Stimulated activated CD8-positive, alpha-beta memory T cell treated with anti-CD3 and anti-CD28 coated beads, Interleukin-7, amount 100 ng/mL, for 48 hours (primary cell): ENCODE measurements around the gene SNRNP70.
"Not testable (repeated sequence)": the region's sequence is repeated elsewhere in the genome, so short reads cannot be mapped to it uniquely, and the experiment has no call there.

Experiments used
- DNase-seq, 2 donors: peaks; one replicate each; pipeline ENCODE4 v3.0.0-alpha.2; 2020; ENCODE audit warnings: low read depth in 1 of 2; ENCODE audit errors: extremely low read depth in 1 of 2

SNRNP70 gene

DNA sequence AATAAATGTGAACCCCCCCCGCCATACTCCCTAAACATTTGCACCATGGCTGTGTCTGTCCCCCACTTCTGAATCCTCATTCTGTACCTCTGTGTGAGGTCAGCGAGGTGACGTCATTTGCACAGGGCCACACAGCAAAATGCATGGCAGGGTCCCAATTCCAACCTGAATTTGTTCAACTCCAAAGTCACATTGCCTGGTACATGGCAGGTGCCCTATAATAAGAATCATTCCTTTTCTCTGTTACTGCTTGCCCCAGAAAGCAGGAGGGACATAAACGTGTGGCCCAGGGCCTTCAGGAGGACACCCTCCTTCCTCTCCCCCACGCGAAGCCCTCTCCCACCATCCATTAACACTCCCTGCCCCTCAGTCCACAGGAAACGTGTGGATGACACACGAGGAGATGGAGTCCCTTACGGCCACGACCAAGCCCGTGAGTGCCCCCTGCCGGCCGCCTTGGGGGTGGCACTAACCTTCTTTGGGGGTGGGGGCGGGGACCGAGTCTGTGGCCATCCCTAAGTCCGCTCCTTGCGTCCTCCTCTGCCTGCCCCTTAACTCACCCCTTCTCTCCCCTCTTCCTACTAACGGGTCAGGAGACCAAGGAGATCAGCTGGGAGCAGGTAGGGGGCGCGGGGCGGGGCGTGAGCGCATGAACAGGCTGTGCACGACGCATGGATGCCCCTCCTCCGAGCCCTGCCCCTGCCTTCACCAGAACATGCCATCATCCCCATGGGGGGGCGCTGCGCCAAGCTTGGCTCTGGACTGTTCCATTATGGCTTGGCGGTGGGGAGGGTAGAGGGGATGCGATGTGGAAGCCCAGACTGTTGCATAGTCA lies 60.5 kb downstream of the SNRNP70 start:
- peak in 1 of 2 donors; percentile 47 for DNase-seq

- DNase-seq: not testable (repeated sequence)
Observed at GRCh38 chr19:49146408-49146770, 61.1 kb downstream of the SNRNP70 start.

DNA sequence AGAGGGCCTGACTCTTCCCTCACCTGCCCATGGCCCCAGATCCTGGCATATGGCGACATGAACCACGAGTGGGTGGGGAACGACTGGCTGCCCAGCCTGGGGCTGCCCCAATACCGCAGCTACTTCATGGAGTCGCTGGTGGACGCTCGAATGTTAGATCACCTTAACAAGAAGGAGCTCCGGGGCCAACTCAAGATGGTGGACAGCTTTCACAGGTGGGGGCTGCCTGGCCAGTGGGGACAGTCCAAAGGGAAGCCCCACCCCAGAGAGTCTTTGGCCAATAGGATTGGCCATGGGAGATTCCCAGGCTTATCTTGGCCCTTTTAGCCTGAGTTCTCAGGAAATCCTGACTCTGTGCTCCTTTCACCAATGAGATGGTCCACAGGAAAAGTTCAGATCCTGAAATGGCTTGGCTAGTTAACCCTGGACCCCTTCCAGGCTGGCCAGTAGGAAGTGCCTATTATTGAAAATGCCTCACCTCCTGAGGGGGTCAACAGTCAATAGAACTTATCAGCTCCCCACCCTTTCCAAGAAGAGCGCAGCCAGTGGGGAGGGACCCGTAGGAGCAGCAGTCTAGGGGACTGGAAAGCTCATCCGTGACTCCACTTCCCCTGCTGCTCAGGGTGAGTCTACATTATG lies 62.9 kb downstream of the SNRNP70 start:
- no peak for DNase-seq

- peak; percentile 41 to 74 for DNase-seq
Observed at GRCh38 chr19:49148784-49149651, 63.8 kb downstream of the SNRNP70 start.

DNA sequence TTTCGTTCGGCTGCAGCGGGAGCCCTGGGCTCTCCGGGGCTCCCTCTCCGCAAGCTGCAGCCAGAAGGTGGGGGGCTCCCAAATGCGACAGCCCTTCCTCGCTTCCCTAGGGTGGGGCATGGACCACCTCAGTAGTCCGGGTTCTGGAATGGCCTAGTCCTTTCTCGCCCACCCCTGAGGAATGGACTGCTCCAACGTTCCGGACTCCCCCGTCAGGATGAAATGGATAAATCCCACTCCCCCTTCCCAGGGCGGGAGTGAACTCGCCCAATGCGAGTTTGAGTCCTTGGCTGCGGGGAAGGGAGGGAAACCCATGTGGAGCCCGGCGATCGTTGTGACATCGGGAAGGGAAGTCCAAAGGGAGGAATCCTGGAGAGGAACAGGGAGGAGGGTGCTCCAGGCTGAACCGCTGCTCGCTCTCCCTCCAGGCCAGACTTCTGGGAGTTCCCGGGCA lies 64.4 kb downstream of the SNRNP70 start:
- DNase-seq: no peak

- no peak for DNase-seq
Observed at GRCh38 chr19:49150106-49150943, 65.1 kb downstream of the SNRNP70 start.

DNA sequence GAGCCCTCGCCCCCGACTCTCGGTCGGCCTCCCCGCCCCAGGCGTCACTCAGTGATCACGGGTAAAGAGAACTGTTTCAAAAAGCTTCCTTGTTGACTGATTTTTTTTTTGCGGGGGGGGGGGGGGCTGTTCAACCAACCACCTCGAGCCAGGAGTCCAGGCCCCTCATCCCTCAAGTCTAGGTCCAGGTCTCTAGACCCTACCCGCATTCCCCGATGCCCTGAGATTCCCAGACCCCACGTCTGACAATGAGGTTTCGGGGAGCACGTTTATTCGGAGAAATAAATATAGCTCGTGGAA lies 65.6 kb downstream of the SNRNP70 start:
- DNase-seq: no peak

- DNase-seq: no peak
Observed at GRCh38 chr19:49151267-49152118, 66.2 kb downstream of the SNRNP70 start.

DNA sequence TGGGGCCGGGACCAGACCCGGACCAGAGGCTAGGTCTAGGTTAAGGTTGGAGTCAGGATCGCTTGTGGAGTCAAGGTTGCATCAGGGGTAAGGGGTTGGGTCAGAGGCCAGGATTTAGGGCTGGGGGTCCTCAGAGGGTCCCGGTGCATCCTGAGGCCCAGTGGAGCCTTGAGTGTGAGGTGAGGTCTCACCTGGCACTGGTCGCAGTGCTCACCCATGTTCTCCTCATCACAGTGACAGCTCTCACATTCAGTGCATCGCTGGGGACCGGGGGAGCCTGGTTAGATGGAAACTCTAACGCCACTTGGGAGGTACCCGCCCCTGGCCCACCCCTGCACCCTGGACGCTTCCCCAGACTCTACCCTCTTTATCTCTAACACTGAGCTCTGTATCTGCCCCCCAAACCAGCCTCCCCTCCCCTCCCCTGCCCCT lies 66.9 kb downstream of the SNRNP70 start:
- no peak for DNase-seq

GRCh38 chr19:49153167-49153809 lies 68.0 kb downstream of the SNRNP70 start:
- no peak for DNase-seq

DNA sequence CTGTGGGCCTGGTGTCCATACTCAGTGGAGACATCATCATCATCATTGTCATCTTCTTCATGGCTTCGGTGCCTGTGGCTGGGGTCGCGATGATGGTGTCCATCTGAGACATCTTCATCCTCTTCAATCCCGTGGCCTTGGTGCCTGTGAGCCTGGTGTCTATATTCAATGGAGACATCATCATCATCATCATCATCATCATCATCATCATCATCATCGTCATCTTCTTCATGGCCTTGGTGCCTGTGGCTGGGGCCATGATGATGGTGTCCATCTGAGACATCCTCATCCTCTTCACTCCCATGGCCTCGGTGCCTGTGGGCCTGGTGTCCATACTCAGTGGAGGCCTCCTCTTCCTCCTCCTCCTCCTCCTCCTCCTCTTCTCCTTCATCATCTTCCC lies 69.0 kb downstream of the SNRNP70 start:
- DNase-seq: no peak

- DNase-seq: no peak
Observed at GRCh38 chr19:49155005-49155819, 70.0 kb downstream of the SNRNP70 start, which contains the start of gene HRC. TSS of gene HRC (minus strand) at chr19:49155396. CDS start at chr19:49155237, 159 bp downstream.

DNA sequence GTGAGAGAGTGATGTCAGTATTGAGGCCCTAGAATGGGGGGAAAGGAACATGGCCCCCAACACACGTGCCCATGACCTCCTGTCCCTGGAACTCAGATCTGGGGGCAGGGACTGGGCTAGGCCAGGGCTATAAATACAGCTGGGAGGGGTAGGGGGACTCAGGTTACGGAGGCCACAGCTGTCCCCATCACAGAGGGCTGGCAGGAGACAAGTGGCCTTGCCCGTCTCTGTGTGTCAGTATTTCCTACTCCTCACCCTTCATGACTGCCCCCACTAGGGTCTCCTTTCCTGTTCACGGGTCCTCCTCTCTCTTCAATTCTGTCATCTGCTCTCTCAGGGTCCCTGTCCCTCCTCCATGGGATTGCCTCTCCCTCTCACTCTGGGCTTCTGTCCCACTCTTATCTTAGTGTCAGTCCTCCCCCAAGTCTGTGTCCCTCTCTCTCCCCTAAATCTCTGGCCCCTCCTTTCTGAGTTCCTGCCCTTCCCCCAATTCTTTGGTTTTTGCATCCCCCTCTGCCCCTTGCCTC lies 70.6 kb downstream of the SNRNP70 start:
- DNase-seq: no peak

- DNase-seq: no peak
Observed at GRCh38 chr19:49157445-49158224, 72.4 kb downstream of the SNRNP70 start, which contains the start of gene TRPM4. TSS of gene TRPM4 (plus strand) at chr19:49157792. CDS start at chr19:49157867, 75 bp downstream.
